ENCODE results near the gene THAP11. TPM values are rescaled to one million over a fixed set of nuclear protein-coding genes. Genes with fewer than 3 reads are reported as not detected.
A peak's percentile ranks its signal among the peaks of the same experiment; 100 is the strongest.

The THAP11 gene
- polyA plus RNA-seq, 1 of the 3 experiments (the other 2 are of a cell fraction), result 34.8 TPM

DNA sequence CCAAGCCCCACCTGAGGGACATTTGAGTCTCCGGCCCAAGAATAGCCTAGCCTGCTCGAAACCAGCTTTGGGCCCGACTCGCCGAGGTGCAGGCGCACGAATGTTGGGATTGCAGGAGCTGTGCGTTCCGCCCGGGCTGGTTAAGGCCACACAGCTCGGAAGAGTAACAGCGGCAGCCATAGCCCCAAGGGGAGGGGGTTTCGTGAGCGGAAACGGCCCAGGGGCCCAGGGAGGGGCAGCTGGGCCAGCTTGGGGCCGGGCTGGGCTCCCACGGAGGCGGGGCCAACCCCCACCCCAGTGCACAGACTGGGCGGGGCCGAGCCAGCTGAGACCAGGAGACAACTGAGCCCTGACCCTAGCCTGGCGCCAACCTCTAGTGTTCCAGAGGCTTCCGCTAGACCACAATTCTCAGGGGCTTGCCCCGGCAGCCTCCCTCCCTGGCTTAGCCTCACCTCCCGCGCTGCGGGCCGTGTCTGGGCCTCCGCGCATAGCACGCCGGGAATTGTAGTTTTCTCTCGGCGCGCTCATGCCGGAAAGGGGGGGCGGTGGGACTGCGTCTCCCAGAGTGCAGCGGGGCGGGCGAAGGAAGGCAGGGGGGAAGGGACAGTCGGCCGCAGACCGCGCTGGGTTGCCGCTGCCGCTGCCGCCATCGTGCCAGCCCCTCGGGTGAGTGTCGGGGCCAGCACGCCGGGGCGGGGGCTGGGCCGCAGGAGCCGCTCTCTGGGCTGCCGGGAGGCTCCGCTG lies 4.4 kb downstream of the THAP11 start, which contains the start of gene NUTF2 (continued):
- TF ChIP-seq, protein P1, sequence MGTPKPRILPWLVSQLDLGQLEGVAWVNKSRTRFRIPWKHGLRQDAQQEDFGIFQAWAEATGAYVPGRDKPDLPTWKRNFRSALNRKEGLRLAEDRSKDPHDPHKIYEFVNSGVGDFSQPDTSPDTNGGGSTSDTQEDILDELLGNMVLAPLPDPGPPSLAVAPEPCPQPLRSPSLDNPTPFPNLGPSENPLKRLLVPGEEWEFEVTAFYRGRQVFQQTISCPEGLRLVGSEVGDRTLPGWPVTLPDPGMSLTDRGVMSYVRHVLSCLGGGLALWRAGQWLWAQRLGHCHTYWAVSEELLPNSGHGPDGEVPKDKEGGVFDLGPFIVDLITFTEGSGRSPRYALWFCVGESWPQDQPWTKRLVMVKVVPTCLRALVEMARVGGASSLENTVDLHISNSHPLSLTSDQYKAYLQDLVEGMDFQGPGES (IDR thresholded peaks at IDR 0.05; ENCODE audit: low read depth, low read length), result 0 out of 2 replicates have a peak, but pooled peaks have one; percentile 9
- TF ChIP-seq RXRA (IDR thresholded peaks at IDR 0.05; ENCODE audit: borderline replicate concordance, low read depth) (no peak), FOXM1 (IDR thresholded peaks at IDR 0.05; ENCODE audit: low read depth) (no peak), TCF12 (IDR thresholded peaks at IDR 0.05) (peak; percentile 47; the same call in 1 of the 2 replicates)
- TF ChIP-seq, protein P2, sequence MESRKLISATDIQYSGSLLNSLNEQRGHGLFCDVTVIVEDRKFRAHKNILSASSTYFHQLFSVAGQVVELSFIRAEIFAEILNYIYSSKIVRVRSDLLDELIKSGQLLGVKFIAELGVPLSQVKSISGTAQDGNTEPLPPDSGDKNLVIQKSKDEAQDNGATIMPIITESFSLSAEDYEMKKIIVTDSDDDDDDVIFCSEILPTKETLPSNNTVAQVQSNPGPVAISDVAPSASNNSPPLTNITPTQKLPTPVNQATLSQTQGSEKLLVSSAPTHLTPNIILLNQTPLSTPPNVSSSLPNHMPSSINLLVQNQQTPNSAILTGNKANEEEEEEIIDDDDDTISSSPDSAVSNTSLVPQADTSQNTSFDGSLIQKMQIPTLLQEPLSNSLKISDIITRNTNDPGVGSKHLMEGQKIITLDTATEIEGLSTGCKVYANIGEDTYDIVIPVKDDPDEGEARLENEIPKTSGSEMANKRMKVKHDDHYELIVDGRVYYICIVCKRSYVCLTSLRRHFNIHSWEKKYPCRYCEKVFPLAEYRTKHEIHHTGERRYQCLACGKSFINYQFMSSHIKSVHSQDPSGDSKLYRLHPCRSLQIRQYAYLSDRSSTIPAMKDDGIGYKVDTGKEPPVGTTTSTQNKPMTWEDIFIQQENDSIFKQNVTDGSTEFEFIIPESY (IDR thresholded peaks at IDR 0.05; ENCODE audit: borderline replicate concordance, low read depth), result peak; percentile 92

DNA sequence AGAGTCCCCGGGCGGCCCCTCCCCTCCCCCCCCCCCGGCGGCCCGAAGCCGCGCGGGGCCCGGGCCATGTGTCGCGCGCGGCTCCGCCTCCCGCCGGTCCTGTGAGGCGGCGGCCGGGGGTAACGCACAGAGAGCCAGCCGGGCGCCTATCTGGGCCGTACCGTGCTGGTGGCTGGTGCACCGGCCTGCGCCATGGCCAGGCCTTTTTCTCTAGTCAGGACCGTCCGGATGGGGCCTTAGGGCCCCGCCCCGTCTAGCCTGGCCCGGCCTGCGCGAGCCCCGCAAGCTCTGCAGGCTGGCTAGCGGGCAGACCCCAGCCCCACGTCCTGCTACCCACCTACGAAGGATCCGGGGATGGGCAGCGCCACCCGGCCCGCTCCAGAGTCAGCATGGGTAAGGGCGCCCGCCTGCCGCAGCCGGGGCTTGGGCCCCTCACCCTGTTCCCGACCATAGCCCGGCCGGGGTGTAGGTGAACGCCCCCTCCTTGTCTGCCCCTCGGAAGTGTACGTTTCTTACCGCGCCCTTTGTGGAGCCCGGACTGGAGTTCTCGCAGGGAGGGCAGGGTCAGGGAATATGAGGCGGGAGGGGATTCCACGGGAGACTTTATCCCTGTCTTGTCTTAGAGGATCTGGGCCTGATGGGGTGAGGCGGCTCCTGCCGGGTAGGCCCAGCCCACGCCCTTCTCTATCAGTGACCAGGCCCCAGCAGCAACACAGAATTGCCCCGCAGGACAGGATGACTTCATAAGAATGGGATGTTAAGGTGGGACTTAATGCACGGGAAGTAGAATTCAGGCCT lies 5.1 kb downstream of the THAP11 start, which contains the start of gene CENPT:
CENPT (minus strand) TSS at position 630 of the 798 bp plus-strand sequence. CDS start 13,834 bp downstream, outside the sequence.
- peak; percentile 55 for DNase-seq
- peaks cover 2 to 5% of the 10 kb centered on the region in 2 experiments for H3K36me3 ChIP-seq (replicated peaks in 1 of 2; ENCODE audit: control insufficient read depth in 1 of 2, insufficient read depth in 2 of 2, low read length in 1 of 2)
- H3K79me2 ChIP-seq (ENCODE audit: insufficient read depth), result peaks cover 89% of the 10 kb centered on the region
- H3F3A ChIP-seq (replicated peaks; ENCODE audit: insufficient read depth), result peaks cover 29% of the 10 kb centered on the region
- peak within 1 kb of the TSS; percentile 80 for H2AFZ ChIP-seq (ENCODE audit: low read depth)
- TF ChIP-seq TAF1 (IDR thresholded peaks at IDR 0.05; ENCODE audit: borderline replicate concordance, low read depth, low read length) (0 out of 2 replicates have a peak, but pooled peaks have one; percentile 34), MXI1 (IDR thresholded peaks at IDR 0.05; ENCODE audit: low read depth, low read length) (peak; percentile 10), TCF12 (IDR thresholded peaks at IDR 0.05) (0 out of 2 replicates have a peak, but pooled peaks have one; percentile 2)
- TF ChIP-seq, protein P1 (IDR thresholded peaks at IDR 0.05; ENCODE audit: low read depth, low read length), result no peak
- H3K27me3 ChIP-seq (ENCODE audit: insufficient read depth), result no peaks in the 10 kb centered on the region
- H3K9me3 ChIP-seq, result no peaks in the 10 kb centered on the region
- no peaks in the 10 kb centered on the region for H3K9me2 ChIP-seq
- H3K27ac ChIP-seq (ENCODE audit: low read depth in 2 of 2, low read length in 1 of 2), result peak within 1 kb of the TSS; percentile 88 to 98
- peaks cover 34 to 38% of the 10 kb centered on the region in 2 experiments for H3K4me1 ChIP-seq (ENCODE audit: control insufficient read depth in 1 of 2, insufficient read depth in 2 of 2, low read depth in 1 of 2, low read length in 1 of 2)
- peaks cover 42% of the 10 kb centered on the region for H4K20me1 ChIP-seq (ENCODE audit: insufficient read depth)
- peak within 1 kb of the TSS; percentile 100 for H3K9ac ChIP-seq
- peak within 1 kb of the TSS; percentile 98 for H3K4me2 ChIP-seq
- WGBS (ENCODE audit: low lambda C conversion rate), result 3% methylated on average over 6 of the region's 62 CpGs
- ChIA-PET POLR2A (interaction anchor here (1.3 kb wide), 1 partner anchor 14 kb away, joined by 11 read pairs; no protein-coding TSS in a partner anchor), CTCF (interaction anchor here (1.0 to 6.3 kb wide), 8 partner anchors 10 to 174 kb away, joined by 3 to 66 read pairs (median 4); no protein-coding TSS in a partner anchor)
- H3K4me3 ChIP-seq (ENCODE audit: low read depth in 2 of 2, low read length in 1 of 2), result peak within 1 kb of the TSS; percentile 71 to 85
